MM.1S (cell line): ENCODE data around the gene CHRNA4.
"Not testable (repeated sequence)": the region's sequence is repeated elsewhere in the genome, so short reads cannot be mapped to it uniquely, and the experiment has no call there.

Experiments
- DNase-seq: peaks from one replicate; pipeline ENCODE4 v3.0.0-alpha.2; 2015
- H2AFZ ChIP-seq: fragments of 300-600 bp; sonication (generic); 2 replicates; pipeline ENCODE4 v1.6.0; 2016; ENCODE audit warnings: antibody characterized with exemption, low read length
- H3F3A ChIP-seq: fragments of 300-600 bp; sonication (generic); 2 replicates; pipeline ENCODE4 v1.6.1; 2016; ENCODE audit warnings: mild to moderate bottlenecking, antibody characterized with exemption, low read length, moderate library complexity, mixed read lengths; ENCODE audit not compliant: insufficient read depth
- H3K27ac ChIP-seq: fragments of 300-600 bp; sonication (generic); 2 replicates; pipeline ENCODE4 v1.5.1; 2016; ENCODE audit warnings: mild to moderate bottlenecking, low read length
- H3K27me3 ChIP-seq: fragments of 300-600 bp; sonication (generic); replicated peaks from 2 replicates; pipeline ENCODE4 v1.6.0; 2016; ENCODE audit warnings: low read length; ENCODE audit not compliant: insufficient read depth
- H3K36me3 ChIP-seq: fragments of 300-600 bp; sonication (generic); replicated peaks from 2 replicates; pipeline ENCODE4 v1.6.1; 2016; ENCODE audit warnings: mild to moderate bottlenecking, low read length, mixed read lengths; ENCODE audit not compliant: insufficient read depth
- H3K4me1 ChIP-seq: fragments of 300-600 bp; sonication (generic); 2 replicates; pipeline ENCODE4 v1.6.1; 2016; ENCODE audit warnings: low read length, mixed read lengths
- H3K4me2 ChIP-seq: fragments of 300-600 bp; sonication (generic); 2 replicates; pipeline ENCODE4 v1.6.0; 2016; ENCODE audit warnings: low read depth, low read length
- H3K4me3 ChIP-seq: fragments of 300-600 bp; sonication (generic); 2 replicates; pipeline ENCODE4 v1.5.1; 2016; ENCODE audit warnings: low read length, mixed read lengths
- H3K79me2 ChIP-seq: fragments of 300-600 bp; sonication (generic); 2 replicates; pipeline ENCODE4 v1.6.1; 2016; ENCODE audit warnings: mixed run types, low read length, mixed read lengths
- H3K9ac ChIP-seq: fragments of 300-600 bp; sonication (generic); 2 replicates; pipeline ENCODE4 v1.6.1; 2016; ENCODE audit warnings: low read length, mixed read lengths
- H3K9me2 ChIP-seq: fragments of 300-600 bp; sonication (generic); replicated peaks from 2 replicates; pipeline ENCODE4 v1.6.1; 2016; ENCODE audit warnings: mild to moderate bottlenecking, low read length, mixed read lengths; ENCODE audit not compliant: insufficient read depth
- H3K9me3 ChIP-seq: fragments of 300-600 bp; sonication (generic); replicated peaks from 2 replicates; pipeline ENCODE4 v1.6.1; 2016; ENCODE audit warnings: mild to moderate bottlenecking, low read length, mixed read lengths; ENCODE audit not compliant: insufficient read depth
- H4K20me1 ChIP-seq: fragments of 300-600 bp; sonication (generic); 2 replicates; pipeline ENCODE4 v1.6.1; 2016; ENCODE audit warnings: mild to moderate bottlenecking, low read length, moderate library complexity, mixed read lengths; ENCODE audit not compliant: insufficient read depth
- EZH2 ChIP-seq: fragments of 300-600 bp; sonication (generic); optimal IDR thresholded peaks from 2 replicates; pipeline ENCODE3; 2017; ENCODE audit warnings: low read depth, mild to moderate bottlenecking, antibody characterized with exemption, low read length, mixed read lengths
- EZH2phosphoT487 ChIP-seq: fragments of 300-600 bp; sonication (generic); IDR thresholded peaks from 2 replicates; pipeline ENCODE4 v1.6.1; 2018; ENCODE audit warnings: antibody characterized with exemption, low read length
- TF ChIP-seq, protein P1 (sequence below): fragments of 300-600 bp; sonication (generic); IDR thresholded peaks from 2 replicates; pipeline ENCODE4 v1.5.1; 2016; ENCODE audit warnings: antibody characterized with exemption, low read length, mixed read lengths

Gene CHRNA4

GRCh38 chr20:63339154-63340094 is 21.7 kb downstream of the CHRNA4 start:
- not testable (repeated sequence) for H3K9ac ChIP-seq, H3K4me1 ChIP-seq, H3K4me3 ChIP-seq, H3K4me2 ChIP-seq, DNase-seq, H3F3A ChIP-seq, H3K9me3 ChIP-seq, H2AFZ ChIP-seq, H3K79me2 ChIP-seq, H4K20me1 ChIP-seq, H3K27ac ChIP-seq, H3K36me3 ChIP-seq, H3K9me2 ChIP-seq
- H3K27me3 ChIP-seq: peaks cover 91% of the 10 kb centered on the region

GRCh38 chr20:63337786-63338420 is 23.2 kb downstream of the CHRNA4 start:
- Histone ChIP-seq H2AFZ (no peak overlapping the region), H3F3A (no peaks in the 10 kb centered on the region), H3K27ac (no peak overlapping the region), H3K9me3 (no peaks in the 10 kb centered on the region), H3K9me2 (no peaks in the 10 kb centered on the region), H3K4me1 (no peaks in the 10 kb centered on the region), H3K4me2 (no peak overlapping the region), H3K79me2 (no peaks in the 10 kb centered on the region), H3K9ac (no peak overlapping the region), H4K20me1 (no peaks in the 10 kb centered on the region), H3K36me3 (no peaks in the 10 kb centered on the region), H3K27me3 (peaks cover 91% of the 10 kb centered on the region), H3K4me3 (no peak overlapping the region)
- no peak for DNase-seq
- TF ChIP-seq EZH2phosphoT487 (no peak), EZH2 (no peak)
- TF ChIP-seq, protein P1, sequence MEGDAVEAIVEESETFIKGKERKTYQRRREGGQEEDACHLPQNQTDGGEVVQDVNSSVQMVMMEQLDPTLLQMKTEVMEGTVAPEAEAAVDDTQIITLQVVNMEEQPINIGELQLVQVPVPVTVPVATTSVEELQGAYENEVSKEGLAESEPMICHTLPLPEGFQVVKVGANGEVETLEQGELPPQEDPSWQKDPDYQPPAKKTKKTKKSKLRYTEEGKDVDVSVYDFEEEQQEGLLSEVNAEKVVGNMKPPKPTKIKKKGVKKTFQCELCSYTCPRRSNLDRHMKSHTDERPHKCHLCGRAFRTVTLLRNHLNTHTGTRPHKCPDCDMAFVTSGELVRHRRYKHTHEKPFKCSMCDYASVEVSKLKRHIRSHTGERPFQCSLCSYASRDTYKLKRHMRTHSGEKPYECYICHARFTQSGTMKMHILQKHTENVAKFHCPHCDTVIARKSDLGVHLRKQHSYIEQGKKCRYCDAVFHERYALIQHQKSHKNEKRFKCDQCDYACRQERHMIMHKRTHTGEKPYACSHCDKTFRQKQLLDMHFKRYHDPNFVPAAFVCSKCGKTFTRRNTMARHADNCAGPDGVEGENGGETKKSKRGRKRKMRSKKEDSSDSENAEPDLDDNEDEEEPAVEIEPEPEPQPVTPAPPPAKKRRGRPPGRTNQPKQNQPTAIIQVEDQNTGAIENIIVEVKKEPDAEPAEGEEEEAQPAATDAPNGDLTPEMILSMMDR: no peak

- H3K27ac ChIP-seq: no peak overlapping the region
- H3K36me3 ChIP-seq: no peaks in the 10 kb centered on the region
- H3K4me3 ChIP-seq: no peak overlapping the region
- no peaks in the 10 kb centered on the region for H3K79me2 ChIP-seq
- H3K9me3 ChIP-seq: no peaks in the 10 kb centered on the region
- H3K4me2 ChIP-seq: no peak overlapping the region
- H3K4me1 ChIP-seq: no peaks in the 10 kb centered on the region
- no peak overlapping the region for H2AFZ ChIP-seq
- H3F3A ChIP-seq: no peaks in the 10 kb centered on the region
- H4K20me1 ChIP-seq: no peaks in the 10 kb centered on the region
- TF ChIP-seq, protein P1: no peak
- TF ChIP-seq EZH2 (no peak), EZH2phosphoT487 (no peak)
- no peaks in the 10 kb centered on the region for H3K9me2 ChIP-seq
- DNase-seq: no peak
- H3K9ac ChIP-seq: no peak overlapping the region
- peaks cover 91% of the 10 kb centered on the region for H3K27me3 ChIP-seq
These were observed 24.9 kb downstream of the CHRNA4 start for GRCh38 chr20:63336232-63336752.
